Adrenal gland (tissue), 12 donors: ENCODE data around the gene PRMT5. TPM values are rescaled to one million over a fixed set of nuclear protein-coding genes. Genes with fewer than 3 reads are reported as not detected.

ENCODE experiments used
- DNase-seq, 7 donors: peaks; one replicate each; pipeline ENCODE4 v3.0.0-alpha.2; 2019 to 2020
- H3K27ac ChIP-seq, 5 donors: fragments of 200-600 bp; sonication (generic) in 4 of 5; 1 replicate in 3 of 5; 2 replicates in 2 of 5; pipeline versions ENCODE4 v1.5.1 to v1.8.0; 2016 to 2020; ENCODE audit warnings: mild to moderate bottlenecking in 1 of 5
- H3K27me3 ChIP-seq: fragments of 200-600 bp; 2 replicates; pipeline ENCODE4 v1.8.0; 2021
- H3K36me3 ChIP-seq, 2 donors: fragments of 200-600 bp; replicated peaks in 1 of 2; 1 replicate in 1 of 2; 2 replicates in 1 of 2; pipeline versions ENCODE4 v1.5.1 to v1.8.0; 2018 to 2022
- H3K4me1 ChIP-seq, 2 donors: fragments of 200-600 bp; replicated peaks in 1 of 2; 1 replicate in 1 of 2; 2 replicates in 1 of 2; pipeline versions ENCODE4 v1.5.1 to v1.8.0; 2018 to 2021
- H3K4me3 ChIP-seq, 4 donors: fragments of 200-600 bp; sonication (generic) in 3 of 4; one replicate each; pipeline ENCODE4 v1.5.1; 2016 to 2018
- H3K9me3 ChIP-seq, 3 donors: fragments of 200-600 bp; sonication (generic) in 1 of 3; replicated peaks in 1 of 3; 1 replicate in 2 of 3; 2 replicates in 1 of 3; pipeline versions ENCODE4 v1.5.1 to v1.8.0; 2016 to 2021
- CTCF ChIP-seq, 6 experiments: fragments of 450-650 bp in 4 of 6; fragments of 200-600 bp in 2 of 6; sonication (generic) in 1 of 6; IDR thresholded peaks; 1 replicate in 5 of 6; 2 replicates in 1 of 6; pipeline versions ENCODE4 v1.5.1 to v1.8.0; 2016 to 2021; ENCODE audit warnings: antibody characterized with exemption in 6 of 6, mild to moderate bottlenecking in 2 of 6, moderate library complexity in 1 of 6
- POLR2A ChIP-seq, 2 donors: fragments of 450-650 bp; IDR thresholded peaks; one replicate each; pipeline ENCODE4 v1.6.1; 2017; ENCODE audit warnings: antibody characterized with exemption in 2 of 2, mild to moderate bottlenecking in 2 of 2, moderate library complexity in 1 of 2
- WGBS, 4 donors: extraction: QIAGEN DNeasy Blood & Tissue Kit in 2 of 4; methylation state at CpG; one replicate each; pipeline versions ENCODE4 v1.1.5 to v1.1.7; 2013 to 2017; 5-methylcytosine and 5-hydroxymethylcytosine counted together
- intact Hi-C, 2 donors: fragments of 100-400 bp; cut with DNase I; formaldehyde crosslinking; loops; one replicate each; pipeline versions ENCODE4 v1.14.1 to v1.15.0; 2022 to 2023
- polyA plus RNA-seq, 3 donors: library from polyadenylated mRNA; stranded (reverse); fragments of 200-250 nt in 2 of 3; fragments of 350-450 nt in 1 of 3; fragmentation: Illumina TruSeq in 1 of 3; extraction: RNeasy Lipid Tissue Mini Kit (QIAGEN cat#74804) in 1 of 3; gene quantifications; one replicate each; pipeline ENCODE4 v1.2.3, GENCODE V29; 2013 to 2014
- total RNA-seq, 9 donors: library from RNA; depleted of rRNA in 4 of 9; stranded (reverse); fragments of >200 nt in 4 of 9; fragments of 120-200 nt in 1 of 9; fragmentation: NEBNext Ultra II Directional in 1 of 9; extraction: Animal tissue kit (Norgen Biotek cat#: 25700) in 1 of 9; gene quantifications; one replicate each; pipeline versions ENCODE4 v1.1.0 to v1.2.4, GENCODE V29; 2013 to 2023
- donor health status: healthy with polysubstance abuse.
- donor health status: Bipolar disorder and iron deficiency.
- donor health status: DM: yes; HTN: yes; CAD: no.
- donor health status: DM: no; HTN: no; CAD: no.
- donor health status: DM: no; HTN: no; CAD: no.
- donor health status: DM: yes; HTN: yes; CAD: no.

PRMT5 gene
- total and polyA plus RNA-seq, 12 donors, result 20.9 to 134 (median 62.8) TPM

DNA sequence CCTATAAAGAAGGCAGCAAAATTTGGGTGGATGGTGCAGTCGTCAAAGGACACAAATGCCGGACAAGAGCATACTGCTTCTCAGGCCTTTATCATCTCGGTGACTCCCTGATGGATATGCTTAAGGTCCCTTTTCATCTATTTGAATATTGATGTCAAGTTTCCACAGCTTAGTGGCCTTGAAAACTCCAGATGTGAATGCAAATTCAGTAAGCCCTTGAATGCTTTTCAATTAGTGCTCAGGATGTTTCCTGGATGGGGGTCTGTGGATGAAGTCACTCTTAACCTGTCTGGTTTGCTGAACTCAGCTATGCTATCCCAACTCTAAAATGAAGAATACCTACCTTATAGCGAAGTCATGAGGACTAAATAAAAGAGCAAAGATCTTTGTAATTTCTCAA is 35.5 kb downstream of the PRMT5 start:
- Histone ChIP-seq H3K9me3 (no peaks in the 10 kb centered on the region), H3K4me1 (peaks cover 0 to 7% of the 10 kb centered on the region in 2 donors), H3K36me3 (no peaks in the 10 kb centered on the region), H3K27ac (no peak overlapping the region), H3K4me3 (no peak overlapping the region), H3K27me3 (no peaks in the 10 kb centered on the region)
- WGBS, 4 donors, result 90 to 93% (median 91%) methylated on average over 4 of the region's 4 CpGs
- DNase-seq, result no peak
- intact Hi-C loops, result no loop called here
- TF ChIP-seq CTCF (IDR thresholded peaks at IDR 0.05) (no peak), POLR2A (IDR thresholded peaks at IDR 0.05) (no peak)

DNA sequence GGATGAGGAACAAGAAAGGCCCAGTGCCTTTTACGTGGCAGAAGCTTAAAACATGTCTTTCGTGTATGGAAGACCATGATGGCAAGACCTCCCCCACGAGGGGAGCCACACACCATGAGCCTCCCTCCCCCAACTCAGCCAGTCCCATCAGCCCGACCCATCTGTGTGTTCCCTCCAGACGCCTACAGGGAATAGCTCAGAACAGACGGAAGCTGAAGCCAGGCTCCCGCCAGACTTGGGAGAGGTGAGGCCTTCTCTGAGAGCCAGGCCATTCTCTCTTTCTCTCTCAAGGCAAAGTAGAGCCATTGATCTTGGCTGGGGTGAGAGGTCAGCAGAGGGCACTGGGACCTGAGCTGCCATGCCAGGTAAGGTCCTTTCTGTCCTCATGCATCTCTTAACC is 36.7 kb downstream of the PRMT5 start:
- H3K9me3 ChIP-seq, result no peaks in the 10 kb centered on the region
- H3K4me1 ChIP-seq, result peaks cover 0 to 7% of the 10 kb centered on the region in 2 donors
- H3K36me3 ChIP-seq, result no peaks in the 10 kb centered on the region
- intact Hi-C loops, result no loop called here
- H3K4me3 ChIP-seq, result no peak overlapping the region
- TF ChIP-seq CTCF (IDR thresholded peaks at IDR 0.05) (no peak), POLR2A (IDR thresholded peaks at IDR 0.05) (no peak)
- 83 to 100% (median 84%) methylated on average over 5 to 7 of the region's 7 CpGs for WGBS, 4 donors
- H3K27ac ChIP-seq, result no peak overlapping the region
- no peaks in the 10 kb centered on the region for H3K27me3 ChIP-seq
- no peak for DNase-seq

GRCh38 chr14:22890416-22890815 is 38.8 kb downstream of the PRMT5 start:
- no peaks in the 10 kb centered on the region for H3K9me3 ChIP-seq
- H3K27me3 ChIP-seq, result no peaks in the 10 kb centered on the region
- H3K27ac ChIP-seq, result no peak overlapping the region
- no peak for DNase-seq
- H3K4me3 ChIP-seq, result no peak overlapping the region
- WGBS, 4 donors, result 71 to 90% (median 77%) methylated on average over 1 of the region's 1 CpG
- intact Hi-C loops, result no loop called here
- H3K4me1 ChIP-seq, result peaks cover 0 to 9% of the 10 kb centered on the region in 2 donors
- H3K36me3 ChIP-seq, result no peaks in the 10 kb centered on the region
- TF ChIP-seq CTCF (IDR thresholded peaks at IDR 0.05) (no peak), POLR2A (IDR thresholded peaks at IDR 0.05) (no peak)

GRCh38 chr14:22888662-22889061 is 40.5 kb downstream of the PRMT5 start:
- Histone ChIP-seq H3K4me3 (no peak overlapping the region), H3K36me3 (no peaks in the 10 kb centered on the region), H3K27ac (no peak overlapping the region), H3K27me3 (no peaks in the 10 kb centered on the region), H3K9me3 (no peaks in the 10 kb centered on the region), H3K4me1 (peaks cover 0 to 9% of the 10 kb centered on the region in 2 donors)
- DNase-seq, result no peak
- WGBS, 4 donors, result 46 to 77% (median 73%) methylated on average over 3 to 4 of the region's 4 CpGs
- no peak for TF ChIP-seq POLR2A (IDR thresholded peaks at IDR 0.05)
- no peak for TF ChIP-seq CTCF (IDR thresholded peaks at IDR 0.05)
- intact Hi-C loops, result no loop called here
